ENCODE data around the gene PADI3. TPM values are rescaled to one million over a fixed set of nuclear protein-coding genes. Genes with fewer than 3 reads are reported as not detected.
A peak's percentile ranks its signal among the peaks of the same experiment; 100 is the strongest.

Gene PADI3
- total RNA-seq, 6 donors from 2014 or later: not detected

- Histone ChIP-seq H3K9me3 (no peaks in the 10 kb centered on the region), H3K36me3 (no peaks in the 10 kb centered on the region), H3K27ac (no peak overlapping the region), H3K4me3 (no peak overlapping the region), H3K4me1 (peaks cover 0 to 9% (median 0%) of the 10 kb centered on the region in 4 donors), H3K27me3 (no peaks in the 10 kb centered on the region)
- ATAC-seq (ENCODE audit: low FRiP score in 2 of 2) (peak; percentile 11 to 77), DNase-seq (peak in 1 of 2 donors; percentile 75)
- WGBS, 2 donors: 41 to 59% methylated on average over 3 to 4 of the region's 4 CpGs
- no peak for TF ChIP-seq POLR2AphosphoS5 (IDR thresholded peaks at IDR 0.05)
- no peak for TF ChIP-seq CTCF (IDR thresholded peaks at IDR 0.05)
- TF ChIP-seq EP300 (IDR thresholded peaks at IDR 0.05): no peak
- TF ChIP-seq POLR2A (IDR thresholded peaks at IDR 0.05): no peak
Observed at GRCh38 chr1:17207046-17207445, 41.9 kb upstream of the PADI3 start.

- no peak overlapping the region for H3K4me3 ChIP-seq
- TF ChIP-seq POLR2AphosphoS5 (IDR thresholded peaks at IDR 0.05) (no peak), EP300 (IDR thresholded peaks at IDR 0.05) (no peak)
- 65 to 69% methylated on average over 5 of the region's 5 CpGs for WGBS, 2 donors
- H3K27ac ChIP-seq: no peak overlapping the region
- peaks cover 0 to 14% (median 2%) of the 10 kb centered on the region in 4 donors for H3K4me1 ChIP-seq
- H3K9me3 ChIP-seq: no peaks in the 10 kb centered on the region
- H3K36me3 ChIP-seq: no peaks in the 10 kb centered on the region
- ATAC-seq (ENCODE audit: low FRiP score in 2 of 2) (peak in 1 of 2 donors; percentile 48), DNase-seq (no peak)
- H3K27me3 ChIP-seq: no peaks in the 10 kb centered on the region
Observed at GRCh38 chr1:17207540-17207939, 41.4 kb upstream of the PADI3 start.

DNA sequence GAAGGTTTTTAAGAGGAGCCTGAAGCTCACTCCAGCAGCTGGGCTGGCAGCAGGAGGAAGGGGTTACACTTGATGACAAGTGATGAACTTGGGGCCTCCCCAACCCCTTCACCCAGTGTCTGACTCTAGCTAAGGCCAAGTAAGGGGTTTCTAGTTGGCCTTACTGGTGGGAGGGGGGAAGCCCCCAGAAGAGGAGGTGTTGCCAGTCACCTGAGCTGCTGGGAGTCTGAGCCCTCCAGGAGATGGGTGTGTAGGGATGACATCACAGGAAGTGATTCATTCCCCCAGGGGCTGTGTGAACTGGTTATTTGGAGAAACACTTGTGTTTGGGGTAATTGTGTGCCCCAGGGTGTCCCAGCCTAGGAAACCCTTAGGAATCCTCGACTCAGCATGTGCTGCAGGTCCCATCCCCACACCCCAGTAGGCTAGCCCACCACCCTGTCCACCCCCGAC, 40.9 kb upstream of the PADI3 start:
- peaks cover 3 to 19% (median 5%) of the 10 kb centered on the region in 4 donors for H3K4me1 ChIP-seq
- no peaks in the 10 kb centered on the region for H3K9me3 ChIP-seq
- H3K4me3 ChIP-seq: no peak overlapping the region
- peak in 1 of 2 donors; percentile 49 for ATAC-seq (ENCODE audit: low FRiP score in 2 of 2)
- H3K27me3 ChIP-seq: no peaks in the 10 kb centered on the region
- H3K36me3 ChIP-seq: no peaks in the 10 kb centered on the region
- H3K27ac ChIP-seq: no peak overlapping the region
- TF ChIP-seq EP300 (IDR thresholded peaks at IDR 0.05) (no peak), POLR2AphosphoS5 (IDR thresholded peaks at IDR 0.05) (no peak), POLR2A (IDR thresholded peaks at IDR 0.05) (no peak), CTCF (IDR thresholded peaks at IDR 0.05) (no peak)
- WGBS, 2 donors: 38 to 56% methylated on average over 2 of the region's 2 CpGs
- DNase-seq: no peak

DNA sequence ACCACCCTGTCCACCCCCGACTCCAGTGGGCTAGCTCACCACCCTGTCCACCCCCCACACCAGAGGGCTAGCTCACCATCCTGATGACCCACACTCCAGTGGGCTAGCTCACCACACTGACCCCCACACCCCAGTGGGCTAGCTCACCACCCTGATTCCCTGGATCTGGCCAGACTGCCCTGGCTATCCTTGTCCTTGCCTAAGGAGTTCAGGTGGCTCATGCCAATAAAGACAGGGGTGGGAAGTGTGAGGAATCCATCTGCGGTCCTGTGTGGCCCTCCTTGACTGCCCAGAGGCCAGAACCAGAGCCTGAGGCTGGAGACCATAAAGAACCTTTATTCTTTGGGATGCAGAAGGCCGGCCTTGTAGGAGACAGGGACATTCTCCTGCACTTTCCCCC, 40.4 kb upstream of the PADI3 start:
- 94 to 96% methylated on average over 2 of the region's 3 CpGs for WGBS, 2 donors
- H3K9me3 ChIP-seq: no peaks in the 10 kb centered on the region
- H3K36me3 ChIP-seq: no peaks in the 10 kb centered on the region
- no peak overlapping the region for H3K27ac ChIP-seq
- no peaks in the 10 kb centered on the region for H3K27me3 ChIP-seq
- ATAC-seq (ENCODE audit: low FRiP score in 2 of 2): no peak
- H3K4me1 ChIP-seq: peaks cover 3 to 20% (median 5%) of the 10 kb centered on the region in 4 donors
- H3K4me3 ChIP-seq: no peak overlapping the region
- no peak for DNase-seq
- TF ChIP-seq POLR2AphosphoS5 (IDR thresholded peaks at IDR 0.05) (no peak), POLR2A (IDR thresholded peaks at IDR 0.05) (no peak), EP300 (IDR thresholded peaks at IDR 0.05) (no peak), CTCF (IDR thresholded peaks at IDR 0.05) (no peak)

- H3K9me3 ChIP-seq: no peaks in the 10 kb centered on the region
- H3K4me1 ChIP-seq: peaks cover 3 to 20% (median 5%) of the 10 kb centered on the region in 4 donors
- H3K27ac ChIP-seq: no peak overlapping the region
- H3K4me3 ChIP-seq: no peak overlapping the region
- H3K27me3 ChIP-seq: no peaks in the 10 kb centered on the region
- TF ChIP-seq CTCF (IDR thresholded peaks at IDR 0.05) (no peak), POLR2AphosphoS5 (IDR thresholded peaks at IDR 0.05) (no peak), EP300 (IDR thresholded peaks at IDR 0.05) (no peak), POLR2A (IDR thresholded peaks at IDR 0.05) (no peak)
- WGBS, 2 donors: 75 to 84% methylated on average over 5 of the region's 5 CpGs
- no peak for ATAC-seq (ENCODE audit: low FRiP score in 2 of 2)
- DNase-seq: no peak
- no peaks in the 10 kb centered on the region for H3K36me3 ChIP-seq
Observed at GRCh38 chr1:17209430-17209829, 39.5 kb upstream of the PADI3 start.
